HG02763 (cell line): ENCODE data around the gene FFAR1.

Experiments used
- ATAC-seq: cut with Tn5 transposase; IDR thresholded peaks from one replicate; pipeline ENCODE4 v1.9.1; 2021; ENCODE audit warnings: mild to moderate bottlenecking, moderate library complexity; ENCODE audit not compliant: unreplicated experiment

Gene FFAR1

GRCh38 chr19:35383536-35383935 is 35.8 kb downstream of the FFAR1 start:
- ATAC-seq, result no peak

GRCh38 chr19:35388277-35389054 is 40.8 kb downstream of the FFAR1 start:
- no peak for ATAC-seq

DNA sequence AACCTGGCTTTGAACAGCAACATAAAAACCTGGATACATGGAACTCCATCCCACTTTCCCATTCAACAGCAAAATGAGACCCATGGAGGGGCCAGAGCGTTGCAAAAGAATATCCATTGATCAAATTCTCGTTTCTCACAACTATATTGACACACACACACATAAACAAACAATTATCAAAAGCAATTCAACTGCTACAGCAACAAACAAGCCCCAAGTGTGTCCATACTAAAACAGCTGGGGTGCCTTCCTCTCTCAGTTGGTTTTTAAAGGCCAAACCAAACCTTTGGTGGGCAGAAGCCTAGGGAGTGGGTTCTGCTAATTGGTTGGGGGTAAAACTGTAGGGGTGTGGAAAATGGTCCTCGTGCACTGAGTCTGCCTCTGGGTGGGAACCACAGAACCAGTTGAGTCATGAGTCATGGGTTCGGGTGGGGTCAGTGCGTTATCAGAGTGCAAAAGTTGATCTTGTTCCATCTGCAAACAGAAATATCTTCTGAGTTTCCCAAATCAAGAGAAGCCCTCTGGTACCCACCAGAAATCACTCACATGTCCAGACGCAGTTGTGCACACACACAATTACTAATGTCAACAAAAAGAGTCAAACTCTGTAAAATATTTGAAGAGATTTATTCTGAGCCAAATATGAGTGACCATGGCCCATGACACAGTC is 41.6 kb downstream of the FFAR1 start:
- no peak for ATAC-seq

DNA sequence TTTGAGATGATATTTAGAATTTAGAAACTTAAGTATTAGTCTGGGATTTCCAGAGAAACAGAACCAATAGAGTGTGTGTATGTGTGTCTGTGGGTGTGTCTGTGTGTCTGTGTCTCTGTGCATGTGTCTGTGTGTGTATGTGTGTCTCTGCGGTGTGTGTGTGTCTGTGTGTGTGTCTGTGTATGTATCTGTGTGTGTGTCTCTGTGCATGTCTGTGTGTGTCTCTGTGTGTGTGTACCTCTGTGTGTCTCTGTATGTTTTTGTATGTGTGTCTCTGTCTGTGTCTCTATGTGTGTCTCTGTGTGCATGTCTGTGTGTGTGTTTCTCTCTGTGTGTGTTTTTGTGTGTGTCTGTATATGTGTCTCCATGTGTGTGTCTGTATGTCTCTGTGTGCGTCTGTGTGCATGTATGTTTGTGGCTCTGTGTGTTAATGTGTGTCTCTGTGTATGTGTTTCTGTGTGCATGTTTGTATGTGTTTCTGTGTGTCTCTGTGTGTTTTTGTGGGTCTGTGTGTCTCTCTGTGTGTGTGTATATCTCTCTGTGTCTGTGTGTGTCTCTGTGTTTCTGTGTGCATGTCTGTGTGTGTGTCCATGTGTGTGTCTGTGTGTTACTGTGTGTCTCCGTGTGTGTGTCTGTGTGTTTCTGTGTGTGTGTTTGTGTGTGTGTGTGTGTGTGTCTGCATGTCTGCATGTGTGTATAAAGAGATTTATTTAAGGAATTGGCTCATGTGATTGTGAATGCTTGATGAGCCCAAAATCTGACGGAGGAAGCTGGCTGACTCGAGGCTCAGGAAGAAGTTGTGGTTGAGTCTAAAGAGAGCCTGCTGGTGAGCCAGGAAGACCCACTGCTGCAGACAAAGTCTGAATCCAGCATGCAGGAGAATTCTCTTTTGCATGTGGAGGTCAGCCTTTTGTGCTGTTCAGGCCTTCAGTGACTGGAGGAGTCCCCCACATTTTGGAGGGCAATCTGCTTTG is 45.3 kb downstream of the FFAR1 start:
- ATAC-seq, result no peak

DNA sequence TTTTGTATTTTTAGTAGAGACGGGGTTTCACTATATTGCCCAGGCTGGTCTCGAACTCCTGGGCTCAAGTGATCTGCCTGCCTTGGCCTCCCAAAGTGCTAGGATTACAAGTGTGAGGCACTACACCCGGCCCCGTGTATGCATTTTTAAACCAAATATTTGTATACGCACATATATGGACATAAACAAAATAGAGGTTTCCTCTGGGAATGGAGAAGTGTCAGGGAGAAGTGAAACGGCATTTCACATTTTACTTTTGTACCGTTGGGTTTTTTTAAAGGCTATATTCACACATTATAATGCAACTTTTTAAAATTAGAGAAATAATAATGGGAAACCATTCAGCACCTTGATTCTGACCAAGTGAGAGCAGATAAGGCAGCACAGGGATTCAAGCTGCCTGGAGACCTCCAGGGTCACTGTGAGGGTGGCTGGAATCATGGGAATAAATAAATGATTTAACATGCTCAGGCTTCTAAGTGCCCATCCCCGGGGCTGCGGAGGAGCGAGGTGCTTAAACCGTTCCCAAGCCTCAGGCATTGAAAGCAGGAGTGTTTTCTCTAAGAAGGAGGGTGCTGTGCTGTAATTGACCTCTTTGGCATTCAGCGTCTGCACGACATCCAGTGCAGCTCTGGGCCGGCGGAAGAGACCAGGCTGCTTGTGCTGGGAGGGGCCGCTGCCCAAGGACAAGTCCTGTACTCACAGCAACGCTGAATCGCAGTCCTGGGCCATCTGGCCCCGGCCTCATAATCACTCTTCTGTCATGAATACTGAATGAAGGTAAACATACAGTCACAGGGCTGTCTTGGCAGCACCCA is 47.9 kb downstream of the FFAR1 start:
- ATAC-seq, result no peak

GRCh38 chr19:35396240-35396885 is 48.7 kb downstream of the FFAR1 start:
- no peak for ATAC-seq

- no peak for ATAC-seq
These were observed 49.4 kb downstream of the FFAR1 start for GRCh38 chr19:35397064-35397463.
